Neutrophil (primary cell): ENCODE results near the gene BPHL.

Experiments used
- H3K27ac ChIP-seq: fragments of 200-600 bp; sonication (generic); 2 replicates; pipeline ENCODE4 v1.5.1; 2016; ENCODE audit warnings: mild to moderate bottlenecking, moderate library complexity
- H3K27me3 ChIP-seq: fragments of 200-600 bp; sonication (generic); 2 replicates; pipeline ENCODE4 v1.6.0; 2016; ENCODE audit warnings: mild to moderate bottlenecking
- H3K36me3 ChIP-seq: fragments of 200-600 bp; sonication (generic); 2 replicates; pipeline ENCODE4 v1.5.1; 2017
- H3K4me1 ChIP-seq, 2 experiments: fragments of 200-600 bp in 1 of 2; sonication (generic) in 1 of 2; 1 replicate in 1 of 2; 2 replicates in 1 of 2; pipeline versions ENCODE4 v1.5.1 to v1.6.1; 2013 to 2016; ENCODE audit warnings: low read depth in 1 of 2, low read length in 1 of 2, mild to moderate bottlenecking in 1 of 2, moderate library complexity in 1 of 2; ENCODE audit not compliant: control insufficient read depth in 1 of 2, insufficient read depth in 1 of 2
- H3K4me3 ChIP-seq, 2 experiments: fragments of 200-600 bp in 1 of 2; sonication (generic) in 1 of 2; 1 replicate in 1 of 2; 2 replicates in 1 of 2; pipeline ENCODE4 v1.5.1; 2013 to 2016; ENCODE audit warnings: low read depth in 1 of 2, low read length in 1 of 2, mild to moderate bottlenecking in 1 of 2, moderate library complexity in 1 of 2
- H3K9me3 ChIP-seq: fragments of 200-600 bp; sonication (generic); 2 replicates; pipeline ENCODE4 v1.5.1; 2016
- CTCF ChIP-seq: fragments of 200-600 bp; sonication (generic); IDR thresholded peaks from 2 replicates; pipeline ENCODE4 v1.5.1; 2016; ENCODE audit warnings: antibody characterized with exemption

The BPHL gene

GRCh38 chr6:3142536-3142935, 24.0 kb downstream of the BPHL start:
- Histone ChIP-seq H3K27me3 (peaks cover 34% of the 10 kb centered on the region), H3K27ac (no peak overlapping the region), H3K9me3 (no peaks in the 10 kb centered on the region), H3K4me3 (no peak overlapping the region), H3K4me1 (peaks cover 15% of the 10 kb centered on the region in 2 experiments), H3K36me3 (no peaks in the 10 kb centered on the region)
- TF ChIP-seq CTCF = no peak

GRCh38 chr6:3143158-3143557, 24.6 kb downstream of the BPHL start:
- Histone ChIP-seq H3K27me3 (peaks cover 35% of the 10 kb centered on the region), H3K9me3 (no peaks in the 10 kb centered on the region), H3K27ac (no peak overlapping the region), H3K36me3 (no peaks in the 10 kb centered on the region), H3K4me1 (peaks cover 15% of the 10 kb centered on the region in 2 experiments), H3K4me3 (no peak overlapping the region)
- TF ChIP-seq CTCF = no peak

- TF ChIP-seq CTCF = no peak
- Histone ChIP-seq H3K9me3 (no peaks in the 10 kb centered on the region), H3K27me3 (peaks cover 38% of the 10 kb centered on the region), H3K36me3 (no peaks in the 10 kb centered on the region), H3K27ac (no peak overlapping the region), H3K4me3 (no peak overlapping the region), H3K4me1 (peaks cover 2 to 3% of the 10 kb centered on the region in 2 experiments)
Observed at GRCh38 chr6:3144571-3144970, 26.1 kb downstream of the BPHL start.

- Histone ChIP-seq H3K27ac (no peak overlapping the region), H3K4me3 (no peak overlapping the region), H3K9me3 (no peaks in the 10 kb centered on the region), H3K36me3 (no peaks in the 10 kb centered on the region), H3K27me3 (peaks cover 50% of the 10 kb centered on the region), H3K4me1 (no peaks in the 10 kb centered on the region)
- TF ChIP-seq CTCF = no peak
Observed at GRCh38 chr6:3147914-3148757, 29.6 kb downstream of the BPHL start.

GRCh38 chr6:3151691-3152090, 33.2 kb downstream of the BPHL start:
- Histone ChIP-seq H3K27me3 (peaks cover 76% of the 10 kb centered on the region), H3K4me3 (no peak overlapping the region), H3K9me3 (no peaks in the 10 kb centered on the region), H3K36me3 (no peaks in the 10 kb centered on the region), H3K4me1 (peaks cover under 1 to 2% of the 10 kb centered on the region in 2 experiments), H3K27ac (no peak overlapping the region)
- no peak for TF ChIP-seq CTCF
